ENCODE results near the gene MEN1. TPM values are rescaled to one million over a fixed set of nuclear protein-coding genes. Genes with fewer than 3 reads are reported as not detected.

The MEN1 gene
- total and polyA plus RNA-seq, 9 of the 15 experiments (the other 6 are each of a cell fraction or from before 2014, with no cell fraction given): 3.4 to 57.2 (median 19.3) TPM

GRCh38 chr11:64787526-64788320 lies 22.6 kb downstream of the MEN1 start (continued):
- TF ChIP-seq ZNF24 (IDR thresholded peaks at IDR 0.05) (no peak), EWSR1 (IDR thresholded peaks at IDR 0.05; ENCODE audit: borderline replicate concordance, low read depth, partially characterized antibody) (no peak), BRF2 (IDR thresholded peaks at IDR 0.05; ENCODE audit: borderline replicate concordance, insufficient read depth, insufficient read length) (no peak), TCFL5 (CRISPR knock-in tag; conservative IDR thresholded peaks at IDR 0.05) (no peak), ZFP30 (CRISPR knock-in tag; IDR thresholded peaks at IDR 0.05; ENCODE audit: borderline replicate concordance) (no peak), ZBTB1 (CRISPR knock-in tag; IDR thresholded peaks at IDR 0.05; ENCODE audit: borderline replicate concordance, low read depth) (no peak), ZNF551 (CRISPR knock-in tag; IDR thresholded peaks at IDR 0.05) (no peak), GABPB1 (CRISPR knock-in tag; IDR thresholded peaks at IDR 0.05) (no peak; the same call in 1 of the 2 replicates), HDAC6 (IDR thresholded peaks at IDR 0.05; ENCODE audit: low read depth, low read length) (no peak), SRSF9 (IDR thresholded peaks at IDR 0.05; ENCODE audit: borderline replicate concordance, low read depth, low read length) (no peak), SFPQ (IDR thresholded peaks at IDR 0.05; ENCODE audit: low read depth, low read length) (no peak), HMGXB4 (CRISPR knock-in tag; IDR thresholded peaks at IDR 0.05) (no peak), HDGF (IDR thresholded peaks at IDR 0.05) (0 out of 2 replicates have a peak, but pooled peaks have one; percentile 33), ZNF431 (CRISPR knock-in tag; IDR thresholded peaks at IDR 0.05) (no peak), RAD21 (CRISPR knock-in tag; conservative IDR thresholded peaks at IDR 0.05 in 1 of 2, IDR thresholded peaks at IDR 0.05 in 1 of 2) (peak; percentile 60 to 80), MCM5 (IDR thresholded peaks at IDR 0.05; ENCODE audit: low read depth) (no peak), HMG20A (CRISPR knock-in tag; conservative IDR thresholded peaks at IDR 0.05) (no peak), HINFP (tag; conservative IDR thresholded peaks at IDR 0.05; ENCODE audit: low read depth) (no peak), USF1 (CRISPR knock-in tag; IDR thresholded peaks at IDR 0.05) (no peak)
